Lower leg skin (tissue), 3 donors: ENCODE measurements around the gene MAP2K6.

Experiments
- CTCF ChIP-seq, 3 donors: fragments of 450-650 bp; IDR thresholded peaks; one replicate each; pipeline ENCODE4 v1.5.1; 2016; ENCODE audit warnings: antibody characterized with exemption in 3 of 3, mild to moderate bottlenecking in 3 of 3, moderate library complexity in 2 of 3
- POLR2A ChIP-seq, 2 donors: fragments of 450-650 bp; IDR thresholded peaks; one replicate each; pipeline ENCODE4 v1.6.1; 2016 to 2017; ENCODE audit warnings: antibody characterized with exemption in 2 of 2, mild to moderate bottlenecking in 1 of 2, moderate library complexity in 1 of 2

DNA sequence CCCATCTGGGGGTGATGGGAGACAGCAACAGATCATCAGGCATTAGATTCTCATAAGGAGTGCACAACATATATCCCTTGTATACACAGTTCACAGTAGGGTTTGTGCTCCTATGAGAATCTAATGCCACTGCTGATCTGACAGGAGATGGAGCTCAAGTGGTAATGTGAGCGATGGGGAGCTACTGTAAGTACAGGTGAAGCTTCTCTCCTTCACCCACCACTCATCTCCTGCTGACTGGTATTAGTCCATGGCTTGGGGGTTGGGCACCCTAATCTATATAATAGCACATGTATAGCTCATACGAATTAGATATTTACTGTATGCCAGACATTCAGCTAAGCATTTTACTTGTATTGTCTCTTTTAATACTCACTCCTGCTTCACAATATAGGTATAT lies 101.7 kb downstream of the MAP2K6 start:
- TF ChIP-seq CTCF (IDR thresholded peaks at IDR 0.05) (no peak), POLR2A (IDR thresholded peaks at IDR 0.05) (no peak)
